HTERT RPE-1 (cell line): ENCODE data around the gene ZEB1.
"Not testable (repeated sequence)": the region's sequence is repeated elsewhere in the genome, so short reads cannot be mapped to it uniquely, and the experiment has no call there.

ENCODE experiments used
- in situ Hi-C: fragments of 300-500 bp; cut with MboI; formaldehyde crosslinking; loops from 4 replicates; pipeline ENCODE4 v1.14.3; 2020; ENCODE audit warnings: low sequenced_read_pairs

Gene ZEB1

GRCh38 chr10:31317652-31318381 is 1.2 kb upstream of the ZEB1 start:
- in situ Hi-C loops, result no loop called here

GRCh38 chr10:31318382-31318853 is 598 bp upstream of the ZEB1 start:
- in situ Hi-C loops, result no loop called here

- in situ Hi-C loops, result no loop called here
Measured at GRCh38 chr10:31319602-31320549, 860 bp downstream of the ZEB1 start.

- in situ Hi-C loops, result no loop called here
Measured at GRCh38 chr10:31320550-31321211, 1.7 kb downstream of the ZEB1 start.

- in situ Hi-C loops, result no loop called here
Measured at GRCh38 chr10:31321396-31321941, 2.5 kb downstream of the ZEB1 start.

GRCh38 chr10:31322647-31323046 is 3.6 kb downstream of the ZEB1 start:
- in situ Hi-C loops, result no loop called here

GRCh38 chr10:31340343-31340742 is 21.3 kb downstream of the ZEB1 start:
- in situ Hi-C loops, result no loop called here

GRCh38 chr10:31341552-31341951 is 22.5 kb downstream of the ZEB1 start:
- in situ Hi-C loops, result no loop called here

- in situ Hi-C loops, result no loop called here
Measured at GRCh38 chr10:31343009-31343408, 24.0 kb downstream of the ZEB1 start.

GRCh38 chr10:31343551-31343950 is 24.5 kb downstream of the ZEB1 start:
- in situ Hi-C loops, result no loop called here

GRCh38 chr10:31345886-31346285 is 26.9 kb downstream of the ZEB1 start:
- in situ Hi-C loops, result no loop called here

- in situ Hi-C loops, result no loop called here
Measured at GRCh38 chr10:31346953-31347352, 27.9 kb downstream of the ZEB1 start.

GRCh38 chr10:31347705-31348104 is 28.7 kb downstream of the ZEB1 start:
- in situ Hi-C loops, result no loop called here

- in situ Hi-C loops, result no loop called here
Measured at GRCh38 chr10:31350891-31351290, 31.9 kb downstream of the ZEB1 start.

- in situ Hi-C loops, result no loop called here
Measured at GRCh38 chr10:31352436-31353226, 33.6 kb downstream of the ZEB1 start.

GRCh38 chr10:31353574-31353973 is 34.6 kb downstream of the ZEB1 start:
- in situ Hi-C loops, result no loop called here

- in situ Hi-C loops, result no loop called here
Measured at GRCh38 chr10:31358688-31359330, 39.8 kb downstream of the ZEB1 start.

- in situ Hi-C loops, result no loop called here
Measured at GRCh38 chr10:31359979-31360378, 41.0 kb downstream of the ZEB1 start.

GRCh38 chr10:31361475-31361874 is 42.5 kb downstream of the ZEB1 start:
- in situ Hi-C loops, result not testable (repeated sequence)
